Measurements from ENCODE around the gene SMIM12. TPM values are rescaled to one million over a fixed set of nuclear protein-coding genes. Genes with fewer than 3 reads are reported as not detected.

SMIM12 gene
- total and polyA plus RNA-seq, 2 of the 8 experiments (the other 6 are each of a cell fraction or from before 2014, with no cell fraction given) = 40.9 to 49.2 TPM

GRCh38 chr1:34846265-34846664 lies 13.3 kb downstream of the SMIM12 start:
- no peak overlapping the region for H3K23ac ChIP-seq (ENCODE audit: insufficient read length)
- no peak overlapping the region for H3K4me3 ChIP-seq (ENCODE audit: extremely low read depth in 1 of 4, insufficient read depth in 2 of 4, low read depth in 3 of 4, low read length in 4 of 4)
- H2BK5ac ChIP-seq (ENCODE audit: low read depth, low read length) = no peak overlapping the region
- no peak overlapping the region for H3K4ac ChIP-seq (replicated peaks; ENCODE audit: insufficient read length, low read depth, low read length)
- no peak overlapping the region for H3K18ac ChIP-seq (ENCODE audit: extremely low read depth, low read length)
- no peak for DNase-seq (ENCODE audit: low read depth in 1 of 2, low spot score in 2 of 2)
- H2BK120ac ChIP-seq (replicated peaks; ENCODE audit: low read depth, low read length) = no peak overlapping the region
- no peaks in the 10 kb centered on the region for H3K36me3 ChIP-seq (ENCODE audit: control insufficient read depth in 2 of 4, insufficient read depth in 4 of 4, low read length in 3 of 4)
- H4K8ac ChIP-seq (ENCODE audit: extremely low read depth, insufficient read depth, low read length) = no peak overlapping the region
- no peak overlapping the region for H2AFZ ChIP-seq (ENCODE audit: low read length)
- no peaks in the 10 kb centered on the region for H3K27me3 ChIP-seq (replicated peaks in 1 of 4; ENCODE audit: control insufficient read depth in 3 of 4, extremely low read depth in 1 of 4, insufficient read depth in 3 of 4, low read length in 3 of 4)
- no peaks in the 10 kb centered on the region for H3K79me1 ChIP-seq (ENCODE audit: low read depth, low read length)
- no peak overlapping the region for H4K91ac ChIP-seq (replicated peaks; ENCODE audit: insufficient read length, low read length)
- H4K5ac ChIP-seq (ENCODE audit: insufficient read length, low read depth, low read length) = no peak overlapping the region
- H3K79me2 ChIP-seq (ENCODE audit: control insufficient read depth in 1 of 2, insufficient read depth in 2 of 2, low read length in 2 of 2) = no peaks in the 10 kb centered on the region
- ChIA-PET CTCF (ENCODE audit: partially characterized antibody) (interaction anchor here (0.7 to 14.3 kb wide), 6 partner anchors 10 to 54 kb away, joined by 3 to 230 read pairs (median 6); partner anchors contain the start of genes GJA4 and SMIM12), POLR2A (ENCODE audit: partially characterized antibody) (no interaction called here)
- no peak overlapping the region for H2BK15ac ChIP-seq (ENCODE audit: low read length)
- H3K4me2 ChIP-seq (ENCODE audit: insufficient read depth in 1 of 2, low read depth in 2 of 2, low read length in 2 of 2) = no peak overlapping the region
- H3K9ac ChIP-seq (replicated peaks in 1 of 4; ENCODE audit: extremely low read depth in 1 of 4, low read depth in 3 of 4, low read length in 3 of 4) = no peak overlapping the region
- H2BK20ac ChIP-seq (ENCODE audit: low read length) = no peak overlapping the region
- H3K9me3 ChIP-seq (ENCODE audit: insufficient read depth in 2 of 2, low read depth in 1 of 2, low read length in 1 of 2) = no peaks in the 10 kb centered on the region
- no peaks in the 10 kb centered on the region for H3K23me2 ChIP-seq (ENCODE audit: low read depth, low read length)
- peaks cover 16 to 30% (median 18%) of the 10 kb centered on the region in 4 experiments for H3K4me1 ChIP-seq (replicated peaks in 1 of 4; ENCODE audit: control insufficient read depth in 3 of 4, insufficient read depth in 4 of 4, low read length in 3 of 4)
- H3K56ac ChIP-seq (replicated peaks; ENCODE audit: insufficient read length, low read depth, low read length) = no peak overlapping the region
- no peak overlapping the region for H3K27ac ChIP-seq (ENCODE audit: low read depth, low read length)
- H3K14ac ChIP-seq (ENCODE audit: insufficient read length) = no peak overlapping the region
- 85% methylated on average over 2 of the region's 2 CpGs; no CpG with 5 or more reads in 1 of the 2 experiments for WGBS, 2 experiments (ENCODE audit: extremely low coverage in 1 of 2, insufficient coverage in 1 of 2, insufficient read length in 1 of 2, insufficient replicate concordance in 2 of 2, low coverage in 1 of 2, low lambda C conversion rate in 2 of 2, missing lambda C conversion rate in 1 of 2)
- no peak for FAIRE-seq
- no peaks in the 10 kb centered on the region for H4K20me1 ChIP-seq (replicated peaks in 1 of 2; ENCODE audit: control insufficient read depth in 1 of 2, insufficient read depth in 2 of 2, low read length in 2 of 2)
- H2BK12ac ChIP-seq (ENCODE audit: low read depth, low read length) = no peak overlapping the region
- H2AK5ac ChIP-seq (ENCODE audit: low read depth, low read length) = no peak overlapping the region
- TF ChIP-seq SRF (IDR thresholded peaks at IDR 0.05; ENCODE audit: low read depth, low read length) (no peak), TAF1 (IDR thresholded peaks at IDR 0.05; ENCODE audit: low read depth, low read length) (no peak), CTBP2 (IDR thresholded peaks at IDR 0.05; ENCODE audit: borderline replicate concordance, insufficient read depth, insufficient read length, low read length) (no peak), ASH2L (IDR thresholded peaks at IDR 0.05; ENCODE audit: low read length) (no peak), NRF1 (IDR thresholded peaks at IDR 0.05; ENCODE audit: low read depth, low read length) (no peak), CHD2 (IDR thresholded peaks at IDR 0.05; ENCODE audit: low read length) (no peak), EZH2 (IDR thresholded peaks at IDR 0.05; ENCODE audit: low read depth, low read length, severe bottlenecking) (no peak), JUN (IDR thresholded peaks at IDR 0.05; ENCODE audit: low read depth, low read length) (no peak), POLR2A (IDR thresholded peaks at IDR 0.05; ENCODE audit: control extremely low read depth in 1 of 2, low read depth in 2 of 2, low read length in 2 of 2) (no peak), CHD1 (IDR thresholded peaks at IDR 0.05; ENCODE audit: low read depth, low read length) (no peak), CEBPB (IDR thresholded peaks at IDR 0.05; ENCODE audit: low read depth, low read length) (no peak), RXRA (IDR thresholded peaks at IDR 0.05; ENCODE audit: insufficient read depth, low read depth, low read length) (no peak), MAX (IDR thresholded peaks at IDR 0.05) (no peak), SP4 (IDR thresholded peaks at IDR 0.05; ENCODE audit: low read length) (no peak), TEAD4 (IDR thresholded peaks at IDR 0.05; ENCODE audit: low read depth, low read length) (no peak), TAF7 (optimal IDR thresholded peaks at IDR 0.05; ENCODE audit: borderline replicate concordance, low read depth, low read length) (no peak), CREB1 (IDR thresholded peaks at IDR 0.05) (no peak)
